GM19035 (cell line): ENCODE measurements around the gene CNOT6L.

ENCODE experiments used
- ATAC-seq: cut with Tn5 transposase; IDR thresholded peaks from one replicate; pipeline ENCODE4 v1.9.1; 2021; ENCODE audit not compliant: unreplicated experiment

The CNOT6L gene

GRCh38 chr4:77714514-77714913 lies 104.7 kb downstream of the CNOT6L start:
- no peak for ATAC-seq

GRCh38 chr4:77713884-77714283 lies 105.3 kb downstream of the CNOT6L start:
- ATAC-seq, result no peak

GRCh38 chr4:77712675-77713074 lies 106.5 kb downstream of the CNOT6L start:
- no peak for ATAC-seq

- no peak for ATAC-seq
Observed at GRCh38 chr4:77711469-77711868, 107.7 kb downstream of the CNOT6L start.

- ATAC-seq, result no peak
Observed at GRCh38 chr4:77710684-77711083, 108.5 kb downstream of the CNOT6L start.

GRCh38 chr4:77710059-77710458 lies 109.1 kb downstream of the CNOT6L start:
- no peak for ATAC-seq

- no peak for ATAC-seq
Observed at GRCh38 chr4:77706717-77707116, 112.5 kb downstream of the CNOT6L start.

DNA sequence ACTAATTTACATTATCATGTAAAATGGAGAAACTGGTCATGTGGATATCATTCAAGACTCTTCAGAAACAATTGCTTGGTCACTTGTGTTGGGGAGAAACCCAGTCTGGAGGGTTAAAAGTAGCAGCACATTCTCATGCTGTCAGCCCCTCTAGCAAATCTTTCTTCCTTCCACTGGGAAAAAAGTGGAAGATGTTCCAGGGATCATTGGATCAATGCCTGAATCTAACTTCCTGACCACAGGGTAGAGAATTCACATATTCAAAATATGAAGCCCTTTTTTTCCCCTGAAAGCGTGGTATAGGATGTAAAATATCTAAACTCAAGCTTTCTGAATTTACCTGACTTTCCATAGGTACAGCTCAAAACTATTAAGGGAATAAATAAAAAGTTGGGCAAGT lies 115.5 kb downstream of the CNOT6L start:
- ATAC-seq, result no peak

DNA sequence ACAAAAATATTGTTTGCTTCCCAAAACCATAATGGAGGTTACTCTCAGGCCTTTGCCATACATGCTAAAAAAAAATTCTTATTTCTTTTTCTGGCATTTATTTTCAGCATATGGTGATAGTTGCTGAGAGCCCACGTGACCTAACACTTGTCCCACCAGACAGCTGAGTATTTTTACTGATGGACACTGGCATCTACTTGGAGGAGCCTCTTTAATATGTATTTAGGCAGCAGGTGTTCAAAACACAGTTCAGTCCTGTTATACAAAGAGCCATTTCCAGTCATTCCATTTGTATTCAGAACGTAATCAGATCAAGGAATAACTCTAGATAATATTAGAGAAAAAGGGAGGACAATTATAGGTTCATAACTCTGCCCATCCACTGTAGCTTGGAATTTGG lies 118.0 kb downstream of the CNOT6L start:
- ATAC-seq, result no peak

DNA sequence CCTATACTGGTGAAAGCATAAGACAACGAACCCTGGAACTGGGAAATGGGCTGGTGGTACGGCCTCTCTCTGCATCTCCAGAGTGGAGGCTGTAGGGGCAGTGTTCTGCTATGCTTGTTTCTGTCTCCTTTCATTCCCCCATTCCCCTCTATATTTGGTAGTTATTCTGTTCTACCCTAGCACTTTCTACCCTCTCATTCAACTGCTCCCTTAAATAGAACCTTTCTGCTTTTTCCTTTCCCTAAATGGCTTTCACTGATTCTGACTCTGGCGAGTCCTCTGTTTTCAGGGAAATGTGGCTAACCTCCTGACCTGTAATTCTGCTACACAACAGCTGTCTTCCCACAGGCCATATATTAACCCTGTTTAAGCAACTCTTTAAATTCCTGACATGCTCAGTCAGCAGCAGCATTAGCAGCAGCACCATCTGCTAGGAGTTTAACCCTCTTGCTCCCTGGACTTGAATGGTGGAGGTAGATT lies 119.4 kb downstream of the CNOT6L start:
- no peak for ATAC-seq

DNA sequence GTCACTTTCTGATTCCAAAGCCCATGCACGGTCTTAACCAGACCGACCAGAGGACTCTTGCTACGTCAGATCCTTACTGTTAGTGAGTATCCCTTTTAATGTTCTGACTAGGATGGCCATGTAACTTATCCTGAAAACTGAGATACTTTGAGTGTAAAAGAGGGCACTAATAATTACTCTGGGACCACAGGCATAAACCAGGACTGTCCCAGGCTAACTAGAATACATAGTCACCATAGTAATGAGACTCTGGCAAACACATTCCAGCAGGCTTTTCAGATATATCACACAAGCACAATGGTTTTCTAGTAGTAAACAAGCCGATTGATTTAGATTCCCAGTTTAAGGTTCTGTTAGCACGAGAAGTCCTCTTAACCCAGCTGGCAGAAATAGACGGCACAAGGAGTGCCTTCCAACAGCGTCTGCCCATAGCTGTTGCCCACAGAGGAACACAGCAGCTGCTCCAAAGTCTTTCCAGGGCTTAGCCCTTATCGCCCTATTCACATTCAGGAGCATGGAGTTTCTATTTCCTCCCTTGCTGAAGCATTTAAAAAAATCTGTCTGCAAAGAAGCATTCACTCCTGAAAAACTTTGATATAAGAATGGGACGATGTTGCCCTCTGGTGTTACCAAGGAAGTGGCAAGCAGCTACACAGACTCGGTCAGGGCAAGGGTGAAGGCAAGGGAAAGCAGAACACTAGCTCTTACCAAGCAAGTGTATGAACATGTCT lies 121.1 kb downstream of the CNOT6L start:
- no peak for ATAC-seq

- no peak for ATAC-seq
Observed at GRCh38 chr4:77695774-77696173, 123.4 kb downstream of the CNOT6L start.

DNA sequence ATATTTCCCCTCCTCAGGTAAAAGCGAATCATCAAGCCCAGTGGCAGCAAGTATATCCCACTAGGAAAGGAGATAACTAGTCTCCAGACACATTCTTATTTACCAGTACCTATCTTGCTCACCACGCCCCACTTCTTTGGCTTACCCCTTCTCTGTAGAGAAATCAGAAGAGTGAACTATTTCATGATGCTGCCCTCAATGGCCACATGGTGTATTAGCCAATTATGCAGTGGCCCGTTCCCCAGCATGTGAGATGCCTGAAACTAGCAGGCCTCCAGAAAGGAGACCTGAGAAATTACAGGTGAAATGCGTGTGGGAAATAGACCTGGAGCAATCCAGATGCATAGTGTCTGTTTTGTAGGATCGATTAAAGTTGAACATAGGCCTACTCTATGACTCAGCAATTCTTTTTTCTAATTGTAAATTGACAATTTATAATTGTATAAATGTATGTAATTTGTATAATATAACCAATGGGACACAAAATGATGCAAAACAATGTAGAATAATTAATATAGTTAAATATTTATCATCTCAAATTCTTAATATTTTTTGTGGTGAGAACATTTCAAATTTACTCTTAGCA lies 126.2 kb downstream of the CNOT6L start:
- no peak for ATAC-seq

DNA sequence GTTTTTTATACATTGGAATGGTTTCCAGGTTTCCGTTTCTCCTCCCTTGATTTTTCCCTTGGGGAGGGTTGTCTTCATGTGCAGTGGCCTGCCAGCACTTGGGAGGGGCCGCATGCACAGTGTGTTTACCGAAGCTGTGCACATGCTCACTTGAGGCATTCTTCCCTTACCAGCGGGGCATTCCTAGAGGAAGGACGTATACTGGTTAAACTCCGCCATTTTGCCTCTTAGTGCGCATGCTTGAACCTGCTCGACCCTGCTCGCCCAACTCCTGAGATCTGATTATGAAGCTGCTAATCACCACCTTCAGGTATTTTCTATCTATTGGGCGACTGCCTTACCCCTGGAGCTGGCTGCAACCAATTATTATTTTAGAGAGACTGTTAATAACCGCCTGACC lies 137.4 kb downstream of the CNOT6L start:
- no peak for ATAC-seq

GRCh38 chr4:77676842-77677241 lies 142.3 kb downstream of the CNOT6L start:
- no peak for ATAC-seq

GRCh38 chr4:77671051-77671450 lies 148.1 kb downstream of the CNOT6L start:
- no peak for ATAC-seq

- no peak for ATAC-seq
Observed at GRCh38 chr4:77669946-77670590, 149.1 kb downstream of the CNOT6L start.

DNA sequence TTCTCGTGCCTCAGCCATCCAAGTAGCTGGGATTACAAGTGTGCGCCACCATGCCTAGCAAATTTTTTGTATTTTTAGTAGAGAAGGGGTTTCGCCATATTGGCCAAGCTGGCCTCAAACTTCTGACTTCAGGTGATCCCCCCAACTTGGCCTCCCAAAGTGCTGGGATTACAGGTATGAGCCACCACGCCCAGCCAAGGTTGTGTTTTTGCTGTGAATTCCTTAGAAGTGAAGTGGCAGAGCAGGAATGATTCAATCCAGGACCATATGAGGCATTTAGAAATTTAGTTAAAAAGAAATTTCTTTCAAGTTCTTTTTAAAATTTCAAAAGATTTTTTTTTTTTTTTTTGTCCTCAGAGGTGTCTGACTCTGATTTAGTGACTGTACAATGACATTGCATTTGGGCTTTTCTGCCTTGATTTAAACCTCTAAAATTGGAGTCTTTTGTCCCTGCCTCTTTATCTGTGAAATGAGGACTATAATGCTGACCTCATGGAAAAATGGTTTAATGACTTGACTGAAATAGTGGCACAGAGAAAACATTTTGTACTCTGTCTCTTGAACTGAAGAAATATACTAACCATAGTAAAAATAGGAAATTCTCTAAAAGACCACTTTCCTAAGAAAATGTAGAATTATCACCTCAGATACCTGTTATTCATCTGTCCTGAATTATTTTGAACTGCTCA lies 153.6 kb downstream of the CNOT6L start:
- ATAC-seq, result no peak
